Fibroblast of skin of scalp (primary cell): ENCODE data around the gene TUBB4A.

ENCODE experiments used
- DNase-seq: peaks from one replicate; pipeline ENCODE4 v3.0.0-alpha.2; 2013

Gene TUBB4A

GRCh38 chr19:6494438-6495036, 7.6 kb downstream of the TUBB4A start:
- DNase-seq = no peak

DNA sequence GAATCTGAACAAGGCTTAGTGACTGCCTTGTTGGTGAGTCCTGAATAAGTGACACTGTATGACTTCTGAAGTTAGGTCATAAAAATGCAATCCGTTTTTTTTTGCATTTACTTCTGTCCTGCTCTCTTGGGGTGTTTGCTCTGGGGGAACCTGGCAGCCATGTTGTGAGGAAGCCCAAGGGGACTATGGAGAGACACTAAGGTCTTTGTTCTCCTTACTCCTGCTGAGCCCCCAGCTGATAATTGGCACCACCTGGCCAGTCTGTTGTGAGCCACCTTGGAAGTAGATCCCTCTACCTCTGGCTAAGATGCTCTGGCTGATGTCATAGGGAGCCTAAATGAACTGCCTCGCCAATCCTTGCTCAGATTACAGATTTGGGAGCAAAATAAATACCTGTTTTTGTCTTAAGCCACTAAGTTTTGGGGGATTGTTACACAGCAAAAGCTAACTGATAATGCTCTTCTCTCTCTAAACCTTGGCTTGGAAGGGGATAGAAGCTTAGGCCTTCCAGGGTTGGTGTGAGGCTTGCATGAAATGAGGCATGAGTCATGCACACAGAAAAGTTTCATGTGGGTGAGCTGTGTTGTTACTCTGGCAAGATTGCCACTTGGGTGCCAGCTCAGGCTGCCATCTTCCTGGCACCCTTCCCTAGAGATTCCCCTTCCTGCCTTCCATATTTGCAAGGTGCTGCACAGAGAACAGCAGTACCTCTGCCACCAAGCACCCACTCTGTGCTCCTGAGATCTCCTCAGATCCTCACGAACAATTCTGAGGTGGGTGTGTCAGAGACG, 10.1 kb downstream of the TUBB4A start:
- no peak for DNase-seq

DNA sequence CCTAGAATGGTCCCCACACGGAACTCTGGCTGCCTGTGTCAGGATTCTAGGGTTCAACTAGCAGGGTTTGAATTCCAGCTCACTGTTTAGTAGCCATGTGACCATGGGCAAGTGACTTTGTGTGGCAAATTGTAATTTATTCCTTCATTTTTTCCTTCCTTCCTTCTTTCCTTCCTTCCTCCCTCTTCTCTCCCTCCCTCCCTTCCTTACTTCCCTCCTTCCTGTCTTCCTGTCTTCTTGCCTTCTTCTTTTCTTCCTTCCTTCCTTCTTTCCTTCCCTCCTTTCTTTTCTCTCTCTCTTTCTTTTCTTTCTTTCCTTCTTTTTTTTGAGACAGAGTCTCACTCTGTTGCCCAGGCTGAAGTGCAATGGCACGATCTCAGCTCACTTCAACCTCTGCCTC, 12.0 kb downstream of the TUBB4A start:
- no peak for DNase-seq

- no peak for DNase-seq
Observed at GRCh38 chr19:6489278-6490061, 12.6 kb downstream of the TUBB4A start.

- no peak for DNase-seq
Observed at GRCh38 chr19:6484831-6485230, 17.3 kb downstream of the TUBB4A start.

DNA sequence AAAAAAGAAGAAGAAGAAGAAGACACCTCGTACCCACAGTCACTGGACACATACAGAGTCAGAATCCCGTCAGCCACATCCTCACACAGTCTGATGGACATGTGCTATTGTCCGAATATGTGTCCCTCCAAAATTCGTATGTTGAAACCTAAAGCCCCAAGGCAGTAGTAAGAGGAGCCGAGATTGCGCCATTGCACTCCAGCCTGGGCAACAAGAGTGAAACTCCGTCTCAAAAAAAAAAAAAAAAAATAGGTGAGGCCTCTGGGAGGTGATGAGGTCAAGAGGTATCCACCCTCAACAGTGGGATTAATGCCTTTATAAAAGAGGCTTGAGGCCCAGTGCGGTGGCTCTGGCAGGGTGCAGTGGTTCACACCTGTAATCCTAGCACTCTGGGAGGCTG, 17.9 kb downstream of the TUBB4A start:
- DNase-seq = no peak

- DNase-seq = no peak
Observed at GRCh38 chr19:6483235-6483634, 18.9 kb downstream of the TUBB4A start.

DNA sequence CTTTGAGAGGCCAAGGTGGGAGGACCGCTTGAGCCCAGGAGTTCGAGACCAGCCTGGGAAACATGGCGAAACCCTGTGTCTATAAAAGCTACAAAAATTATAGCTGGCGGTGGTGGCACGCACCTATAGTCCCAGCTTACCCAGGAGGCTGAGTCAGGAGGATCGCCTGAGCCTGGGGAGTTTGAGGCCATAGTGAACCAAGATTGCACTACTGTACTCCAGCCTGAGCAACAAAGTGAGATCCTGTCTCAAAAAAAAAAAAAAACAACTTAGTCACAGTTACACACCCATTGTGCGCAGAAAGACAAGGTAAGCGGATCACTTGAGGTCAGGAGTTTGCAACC, 19.8 kb downstream of the TUBB4A start:
- DNase-seq = no peak

DNA sequence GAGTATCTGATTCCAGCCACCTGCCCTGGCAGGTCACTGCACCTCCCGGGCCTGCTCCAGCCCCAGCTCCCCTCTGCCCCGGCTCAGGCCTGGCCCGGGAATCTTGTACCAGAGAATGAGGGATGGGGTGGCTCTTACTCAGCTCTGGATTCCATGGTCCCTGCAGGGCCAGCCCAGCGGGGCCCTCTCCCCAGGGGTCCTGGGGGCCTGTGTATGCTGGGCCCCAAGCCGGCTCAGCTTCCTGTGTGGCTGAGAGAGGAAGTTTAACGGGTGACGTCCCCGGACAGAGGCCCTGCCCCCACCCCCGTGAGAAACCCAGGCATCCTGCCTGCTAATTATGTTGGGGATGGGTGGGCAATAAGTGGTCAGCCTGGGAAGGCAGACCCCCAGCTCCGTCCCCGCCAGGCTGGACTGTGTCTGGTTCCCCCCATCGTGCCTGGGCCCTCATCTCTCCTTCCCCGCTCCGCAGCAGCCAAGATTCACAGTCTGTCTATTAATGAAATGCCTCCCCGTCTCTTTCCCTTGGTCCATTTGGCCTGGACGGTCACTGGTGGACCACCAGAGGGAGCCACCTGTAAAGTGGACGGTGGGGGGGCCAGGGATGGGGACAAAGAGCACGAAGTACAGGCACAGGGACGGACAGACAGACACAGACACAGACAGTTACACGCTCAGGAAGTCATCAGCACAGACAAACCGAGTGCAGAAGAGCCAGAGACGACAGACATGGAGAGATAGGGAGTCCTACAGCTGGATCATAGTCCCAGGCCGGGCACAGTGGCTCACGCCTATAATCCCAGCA, 20.4 kb downstream of the TUBB4A start, which contains the start of gene DENND1C:
DENND1C (minus strand) TSS at position 247 of the 802 bp plus-strand sequence; CDS start at position 155, 92 bp downstream.
- no peak for DNase-seq

DNA sequence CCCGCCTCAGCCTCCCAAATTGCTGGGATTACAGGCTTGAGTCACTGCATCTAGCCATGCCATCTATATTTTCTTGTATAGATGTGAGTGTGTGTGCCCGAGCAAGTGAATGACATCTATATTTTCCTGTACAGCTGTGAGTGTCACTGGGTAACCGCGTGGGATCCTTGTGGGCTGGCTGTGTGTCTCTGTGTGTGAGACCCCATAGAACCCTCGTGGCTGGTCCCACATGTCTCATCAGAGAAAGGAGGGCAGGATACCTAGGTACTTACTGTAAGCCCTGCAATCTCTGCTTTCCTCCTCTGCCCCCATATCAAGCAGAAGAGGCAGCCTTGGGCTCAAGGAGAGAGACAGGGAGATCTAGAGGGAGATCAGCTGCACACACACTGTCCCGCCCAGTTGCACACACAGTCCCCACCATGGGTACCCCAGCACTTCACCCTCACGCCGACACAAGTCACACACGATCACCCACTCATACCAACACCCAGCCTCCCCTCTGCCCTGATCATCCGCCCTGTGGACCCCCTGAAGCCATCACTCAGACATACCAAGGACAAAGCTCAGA, 21.2 kb downstream of the TUBB4A start:
- DNase-seq = no peak

- DNase-seq = no peak
Observed at GRCh38 chr19:6479836-6480398, 22.2 kb downstream of the TUBB4A start.

GRCh38 chr19:6478815-6479214, 23.3 kb downstream of the TUBB4A start:
- DNase-seq = no peak

DNA sequence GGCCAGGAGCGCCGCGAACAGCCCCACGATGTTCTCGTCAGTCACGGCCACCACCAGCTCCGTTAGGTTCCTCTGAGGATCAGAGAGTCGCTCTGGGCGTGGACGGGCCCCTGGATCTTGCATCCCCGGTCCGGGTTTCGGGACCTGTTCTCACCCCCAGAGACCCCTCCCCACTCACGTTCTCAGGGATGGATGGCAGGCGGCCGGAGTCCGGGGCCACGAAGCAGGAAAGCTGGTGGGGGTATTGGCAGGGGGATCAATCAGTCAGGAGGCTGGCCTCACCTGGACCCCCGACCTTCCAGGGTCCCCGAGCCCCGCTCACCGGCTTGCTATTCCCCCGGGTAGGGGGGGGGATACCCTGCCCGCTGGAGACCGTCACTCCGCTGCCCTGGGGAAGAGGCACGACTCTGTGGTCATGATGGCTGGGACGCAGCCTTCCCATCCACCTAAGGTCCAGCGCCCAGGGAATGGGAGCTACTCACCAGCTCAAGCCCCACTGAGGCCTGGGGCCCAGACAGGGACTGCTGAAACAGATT, 25.1 kb downstream of the TUBB4A start:
- DNase-seq = no peak

DNA sequence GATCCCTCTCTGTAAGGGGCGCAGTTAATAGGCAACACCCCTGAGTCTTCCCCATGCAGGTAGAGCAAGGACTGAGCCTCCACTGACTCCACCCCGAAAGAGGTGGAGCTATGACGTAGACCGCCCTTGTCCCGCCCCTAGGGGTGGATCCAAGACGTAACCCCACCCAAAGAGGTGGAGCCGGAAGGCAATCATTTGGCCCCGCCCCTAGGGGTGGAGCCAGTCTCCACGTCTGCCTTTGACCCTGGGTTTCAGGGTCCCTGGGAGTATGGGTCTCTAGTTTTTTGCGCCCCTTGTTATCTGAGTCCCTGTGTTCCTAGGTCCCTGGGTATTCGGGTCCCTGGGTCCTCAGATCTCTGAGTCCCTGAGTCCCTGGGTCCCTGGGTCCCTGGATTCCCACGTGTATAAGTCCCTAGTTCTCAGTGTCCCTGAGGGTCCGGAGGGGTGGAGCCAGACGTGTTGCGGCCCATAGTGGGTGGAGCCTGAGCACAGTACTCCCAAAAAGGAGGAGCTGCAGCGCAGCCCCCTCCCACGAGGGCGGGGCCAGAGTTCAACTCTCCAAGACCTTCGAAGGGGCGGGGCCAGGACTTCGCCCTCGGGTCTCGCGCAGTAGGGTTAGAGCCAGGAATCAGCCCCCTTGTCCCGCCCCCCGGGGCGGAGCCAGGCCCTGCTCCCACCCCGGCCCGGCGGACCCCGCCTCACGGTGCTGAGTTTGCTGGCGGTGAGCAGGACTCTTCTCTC, 25.8 kb downstream of the TUBB4A start:
- peak; percentile 53 for DNase-seq

- DNase-seq = no peak
Observed at GRCh38 chr19:6475321-6476108, 26.6 kb downstream of the TUBB4A start.

DNA sequence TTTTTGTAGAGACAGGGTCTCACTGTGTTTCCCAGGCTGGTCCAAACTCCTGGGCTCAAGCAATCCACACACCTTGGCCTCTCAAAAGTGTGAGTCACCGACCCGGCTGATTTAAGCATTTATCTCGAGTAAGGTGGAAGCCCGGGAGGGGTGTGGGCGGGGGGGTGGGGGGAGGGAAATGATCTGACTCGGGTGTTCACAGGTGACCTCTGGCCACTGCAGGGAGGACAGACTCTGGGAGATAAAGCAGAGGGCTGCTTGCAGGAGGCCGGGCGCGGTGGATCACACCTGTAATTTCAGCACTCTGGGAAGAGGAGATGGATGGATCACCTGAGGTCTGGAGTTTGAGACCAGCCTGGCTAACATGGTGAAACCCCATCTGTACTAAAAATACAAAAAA, 28.5 kb downstream of the TUBB4A start:
- no peak for DNase-seq

DNA sequence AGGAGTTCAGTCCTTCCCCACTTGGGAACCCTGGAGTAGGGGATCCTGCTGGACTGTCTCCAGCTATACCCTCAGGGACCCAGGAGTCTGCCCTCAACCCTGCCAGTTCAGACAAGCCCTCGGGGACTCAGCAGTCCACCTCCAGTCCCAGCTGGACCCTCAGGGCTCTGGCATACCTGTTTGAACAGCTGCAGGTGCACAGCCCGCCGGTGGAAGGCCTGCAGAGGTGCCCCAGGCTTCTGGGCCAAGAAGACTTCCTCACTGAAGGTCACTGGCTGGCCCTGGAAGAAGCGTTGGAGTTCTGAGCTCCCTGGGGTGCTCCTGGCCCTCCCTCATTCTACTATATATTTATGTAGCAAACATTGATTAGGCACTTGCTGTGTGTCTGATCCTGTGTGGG, 29.4 kb downstream of the TUBB4A start:
- no peak for DNase-seq

GRCh38 chr19:6471076-6471475, 31.0 kb downstream of the TUBB4A start:
- no peak for DNase-seq

GRCh38 chr19:6470173-6470572, 31.9 kb downstream of the TUBB4A start:
- DNase-seq = no peak

DNA sequence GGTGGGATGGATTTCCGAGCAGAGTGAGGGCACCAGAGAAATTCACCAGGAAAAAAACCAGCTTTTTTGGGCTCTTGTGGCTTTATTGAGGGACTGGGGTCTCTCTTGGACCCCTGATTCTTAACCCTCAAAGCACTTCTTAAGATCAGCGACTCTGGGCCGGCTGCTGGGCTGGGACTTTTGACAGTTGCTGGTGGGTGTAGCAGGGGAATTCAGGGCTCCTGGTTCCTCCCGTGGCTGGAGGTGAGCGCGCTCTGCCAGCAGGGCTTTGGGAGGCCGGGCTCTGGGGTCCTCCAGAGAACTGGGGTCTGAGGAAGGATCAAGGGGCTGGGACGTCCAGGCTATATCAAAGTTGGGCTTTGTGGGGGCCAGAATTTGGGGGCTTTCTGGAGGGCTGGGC, 34.7 kb downstream of the TUBB4A start:
- no peak for DNase-seq
